T-helper 1 cell treated with Interleukin-12 subunit alpha and Interleukin-12 subunit beta and Interleukin-4 antibody, amounts not matched to agents 30 μg/mL and 1 μg/mL, for 36 hours (primary cell): Measurements from ENCODE around the gene C1QTNF6.

Experiments used
- H3K27ac Mint-ChIP-seq: one replicate; pipeline ENCODE4 v1.8.0; 2021; ENCODE audit warnings: mild to moderate bottlenecking, mixed read lengths
- H3K27me3 Mint-ChIP-seq: one replicate; pipeline ENCODE4 v1.8.0; 2021; ENCODE audit warnings: low read depth, mixed read lengths
- H3K36me3 Mint-ChIP-seq: one replicate; pipeline ENCODE4 v1.8.0; 2021; ENCODE audit warnings: low read depth, mixed read lengths
- H3K4me1 Mint-ChIP-seq: one replicate; pipeline ENCODE4 v1.8.0; 2021; ENCODE audit warnings: low read depth, mixed read lengths
- H3K4me3 Mint-ChIP-seq: one replicate; pipeline ENCODE4 v1.8.0; 2021; ENCODE audit warnings: mild to moderate bottlenecking, moderate library complexity, mixed read lengths
- H3K9me3 Mint-ChIP-seq: one replicate; pipeline ENCODE4 v1.8.0; 2021; ENCODE audit warnings: mixed read lengths

Gene C1QTNF6

GRCh38 chr22:37182101-37182948, 5.7 kb downstream of the C1QTNF6 start:
- H3K27ac Mint-ChIP-seq: no peak overlapping the region
- peaks cover 9% of the 10 kb centered on the region for H3K27me3 Mint-ChIP-seq
- no peaks in the 10 kb centered on the region for H3K9me3 Mint-ChIP-seq
- no peak overlapping the region for H3K4me3 Mint-ChIP-seq
- peaks cover 3% of the 10 kb centered on the region for H3K36me3 Mint-ChIP-seq
- peaks cover 16% of the 10 kb centered on the region for H3K4me1 Mint-ChIP-seq

- peaks cover 18% of the 10 kb centered on the region for H3K4me1 Mint-ChIP-seq
- H3K27ac Mint-ChIP-seq: no peak overlapping the region
- peaks cover 3% of the 10 kb centered on the region for H3K36me3 Mint-ChIP-seq
- H3K27me3 Mint-ChIP-seq: peaks cover 10% of the 10 kb centered on the region
- H3K9me3 Mint-ChIP-seq: no peaks in the 10 kb centered on the region
- no peak overlapping the region for H3K4me3 Mint-ChIP-seq
Measured at GRCh38 chr22:37181681-37182080, 6.4 kb downstream of the C1QTNF6 start.

- H3K9me3 Mint-ChIP-seq: no peaks in the 10 kb centered on the region
- H3K36me3 Mint-ChIP-seq: no peaks in the 10 kb centered on the region
- no peak overlapping the region for H3K27ac Mint-ChIP-seq
- peaks cover 12% of the 10 kb centered on the region for H3K4me1 Mint-ChIP-seq
- H3K4me3 Mint-ChIP-seq: no peak overlapping the region
- peaks cover 17% of the 10 kb centered on the region for H3K27me3 Mint-ChIP-seq
Measured at GRCh38 chr22:37180531-37181231, 7.4 kb downstream of the C1QTNF6 start.

- Mint-ChIP-seq H3K27ac (no peak overlapping the region), H3K4me3 (no peak overlapping the region), H3K27me3 (peaks cover 26% of the 10 kb centered on the region), H3K9me3 (no peaks in the 10 kb centered on the region), H3K36me3 (no peaks in the 10 kb centered on the region), H3K4me1 (peaks cover 12% of the 10 kb centered on the region)
Measured at GRCh38 chr22:37179622-37180420, 8.2 kb downstream of the C1QTNF6 start.

GRCh38 chr22:37179126-37179470, 8.9 kb downstream of the C1QTNF6 start:
- H3K27ac Mint-ChIP-seq: no peak overlapping the region
- no peaks in the 10 kb centered on the region for H3K36me3 Mint-ChIP-seq
- H3K27me3 Mint-ChIP-seq: peaks cover 33% of the 10 kb centered on the region
- H3K4me3 Mint-ChIP-seq: no peak overlapping the region
- H3K9me3 Mint-ChIP-seq: no peaks in the 10 kb centered on the region
- peaks cover 12% of the 10 kb centered on the region for H3K4me1 Mint-ChIP-seq

GRCh38 chr22:37178350-37179125, 9.5 kb downstream of the C1QTNF6 start:
- H3K4me3 Mint-ChIP-seq: no peak overlapping the region
- peaks cover 33% of the 10 kb centered on the region for H3K27me3 Mint-ChIP-seq

GRCh38 chr22:37177755-37178154, 10.3 kb downstream of the C1QTNF6 start:
- H3K27me3 Mint-ChIP-seq: peaks cover 33% of the 10 kb centered on the region
- no peaks in the 10 kb centered on the region for H3K9me3 Mint-ChIP-seq
- H3K27ac Mint-ChIP-seq: no peak overlapping the region
- no peaks in the 10 kb centered on the region for H3K36me3 Mint-ChIP-seq
- H3K4me3 Mint-ChIP-seq: no peak overlapping the region
- H3K4me1 Mint-ChIP-seq: peaks cover 8% of the 10 kb centered on the region

More at GRCh38 chr22:37178350-37179125, 9.5 kb downstream of the C1QTNF6 start:
- H3K4me1 Mint-ChIP-seq: peaks cover 10% of the 10 kb centered on the region
- H3K27ac Mint-ChIP-seq: no peak overlapping the region
- H3K9me3 Mint-ChIP-seq: no peaks in the 10 kb centered on the region
- H3K36me3 Mint-ChIP-seq: no peaks in the 10 kb centered on the region

GRCh38 chr22:37177221-37177620, 10.8 kb downstream of the C1QTNF6 start:
- H3K9me3 Mint-ChIP-seq: no peaks in the 10 kb centered on the region
- H3K36me3 Mint-ChIP-seq: no peaks in the 10 kb centered on the region
- no peak overlapping the region for H3K4me3 Mint-ChIP-seq
- H3K4me1 Mint-ChIP-seq: peaks cover 8% of the 10 kb centered on the region
- peaks cover 33% of the 10 kb centered on the region for H3K27me3 Mint-ChIP-seq
- H3K27ac Mint-ChIP-seq: no peak overlapping the region

GRCh38 chr22:37176464-37177061, 11.5 kb downstream of the C1QTNF6 start:
- Mint-ChIP-seq H3K4me3 (no peak overlapping the region), H3K27ac (no peak overlapping the region), H3K27me3 (peaks cover 33% of the 10 kb centered on the region), H3K36me3 (no peaks in the 10 kb centered on the region), H3K9me3 (no peaks in the 10 kb centered on the region), H3K4me1 (peaks cover 8% of the 10 kb centered on the region)

- H3K4me1 Mint-ChIP-seq: peaks cover 8% of the 10 kb centered on the region
Measured at GRCh38 chr22:37175414-37176281, 12.4 kb downstream of the C1QTNF6 start.

GRCh38 chr22:37174964-37175363, 13.1 kb downstream of the C1QTNF6 start:
- Mint-ChIP-seq H3K27me3 (peaks cover 33% of the 10 kb centered on the region), H3K27ac (no peak overlapping the region), H3K4me1 (peaks cover 11% of the 10 kb centered on the region), H3K4me3 (no peak overlapping the region), H3K9me3 (no peaks in the 10 kb centered on the region), H3K36me3 (no peaks in the 10 kb centered on the region)

More at GRCh38 chr22:37175414-37176281, 12.4 kb downstream of the C1QTNF6 start:
- no peaks in the 10 kb centered on the region for H3K36me3 Mint-ChIP-seq
- peaks cover 33% of the 10 kb centered on the region for H3K27me3 Mint-ChIP-seq
- no peak overlapping the region for H3K27ac Mint-ChIP-seq
- H3K9me3 Mint-ChIP-seq: no peaks in the 10 kb centered on the region
- H3K4me3 Mint-ChIP-seq: no peak overlapping the region

GRCh38 chr22:37173709-37174108, 14.3 kb downstream of the C1QTNF6 start:
- H3K9me3 Mint-ChIP-seq: peaks cover 4% of the 10 kb centered on the region
- peaks cover 2% of the 10 kb centered on the region for H3K36me3 Mint-ChIP-seq
- no peak overlapping the region for H3K27ac Mint-ChIP-seq
- no peak overlapping the region for H3K4me3 Mint-ChIP-seq
- peaks cover 19% of the 10 kb centered on the region for H3K4me1 Mint-ChIP-seq
- H3K27me3 Mint-ChIP-seq: peaks cover 33% of the 10 kb centered on the region
